Measurements from ENCODE around the gene CSMD2.

The CSMD2 gene

DNA sequence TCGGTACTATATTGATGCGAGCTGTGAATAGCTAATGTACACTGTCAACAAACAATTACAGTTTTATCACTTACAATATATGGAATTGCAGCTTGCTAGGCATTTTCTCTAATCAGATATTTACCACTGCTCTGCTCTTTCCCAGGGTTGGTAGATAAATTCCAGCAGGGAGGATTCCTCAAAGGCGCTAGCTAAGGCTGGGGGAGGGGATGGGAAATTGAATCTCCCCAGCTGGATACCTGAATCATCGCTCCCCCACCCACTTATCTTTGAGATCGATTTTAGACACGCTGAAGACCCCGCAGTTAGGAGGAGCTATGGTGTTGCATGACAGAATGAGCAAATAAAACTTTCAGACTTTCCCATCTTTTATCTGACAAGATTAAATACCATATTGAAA, 127.2 kb downstream of the CSMD2 start:
- Histone ChIP-seq H3K27ac (no peak overlapping the region), H3K9me3 (ENCODE audit: severe bottlenecking) (no peaks in the 10 kb centered on the region), H3K36me3 (no peaks in the 10 kb centered on the region), H3K27me3 (ENCODE audit: insufficient read depth, low read depth, severe bottlenecking) (peaks cover 59% of the 10 kb centered on the region), H3K4me3 (ENCODE audit: low read depth, low read length) (no peak overlapping the region)
- no peak for TF ChIP-seq CTCF (IDR thresholded peaks at IDR 0.05; ENCODE audit: low read depth, low read length)
- no peak for DNase-seq

GRCh38 chr1:34037109-34037508, 127.9 kb downstream of the CSMD2 start:
- Histone ChIP-seq H3K36me3 (no peaks in the 10 kb centered on the region), H3K27ac (no peak overlapping the region)

DNA sequence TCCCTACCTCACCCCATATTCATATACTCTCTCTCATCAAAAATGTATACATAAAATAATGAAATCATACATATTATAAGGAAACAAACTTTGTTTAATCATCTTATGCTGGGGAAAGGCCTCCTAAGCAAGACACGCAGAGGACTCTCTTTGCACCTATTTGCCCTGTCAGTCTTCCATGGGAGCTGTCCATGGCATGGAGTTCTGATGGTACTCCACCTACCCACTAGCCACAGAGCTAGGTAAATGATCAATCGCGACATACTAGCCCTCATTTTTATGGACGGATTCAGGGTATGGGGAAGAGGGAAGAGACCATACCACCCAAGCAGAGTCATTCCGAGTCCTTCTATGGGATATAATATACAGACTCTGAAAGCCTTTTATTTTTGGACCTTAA, 131.0 kb downstream of the CSMD2 start:
- Histone ChIP-seq H3K27ac (no peak overlapping the region), H3K27me3 (ENCODE audit: insufficient read depth, low read depth, severe bottlenecking) (peaks cover 74% of the 10 kb centered on the region), H3K9me3 (ENCODE audit: severe bottlenecking) (no peaks in the 10 kb centered on the region), H3K4me3 (ENCODE audit: low read depth, low read length) (no peak overlapping the region), H3K36me3 (no peaks in the 10 kb centered on the region)
- DNase-seq = no peak
- no peak for TF ChIP-seq CTCF (IDR thresholded peaks at IDR 0.05; ENCODE audit: low read depth, low read length)

More at GRCh38 chr1:34037109-34037508, 127.9 kb downstream of the CSMD2 start:
- Histone ChIP-seq H3K4me3 (ENCODE audit: low read depth, low read length) (no peak overlapping the region), H3K9me3 (ENCODE audit: severe bottlenecking) (no peaks in the 10 kb centered on the region), H3K27me3 (ENCODE audit: insufficient read depth, low read depth, severe bottlenecking) (peaks cover 65% of the 10 kb centered on the region)
- DNase-seq = no peak
- no peak for TF ChIP-seq CTCF (IDR thresholded peaks at IDR 0.05; ENCODE audit: low read depth, low read length)

DNA sequence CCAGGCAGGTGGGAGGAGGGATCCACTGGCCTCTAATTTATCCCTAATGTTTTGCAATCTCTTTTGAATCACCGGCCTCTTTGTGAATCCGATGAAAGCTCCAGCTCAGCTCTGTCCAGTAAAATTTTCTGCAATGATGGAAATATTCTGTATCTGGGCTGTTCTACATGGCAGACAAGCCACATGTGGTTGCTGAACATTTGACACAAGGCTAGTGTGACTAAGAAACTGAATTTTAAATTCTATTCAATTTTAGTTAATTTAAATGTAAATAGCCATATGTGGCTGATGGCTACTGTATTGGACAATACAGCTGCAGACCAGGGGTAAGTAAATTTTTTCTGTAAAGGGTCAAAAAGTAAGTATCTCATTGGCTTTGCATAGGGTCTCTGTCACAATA, 135.1 kb downstream of the CSMD2 start:
- Histone ChIP-seq H3K27me3 (ENCODE audit: insufficient read depth, low read depth, severe bottlenecking) (peaks cover 82% of the 10 kb centered on the region), H3K36me3 (no peaks in the 10 kb centered on the region), H3K9me3 (ENCODE audit: severe bottlenecking) (no peaks in the 10 kb centered on the region), H3K4me3 (ENCODE audit: low read depth, low read length) (no peak overlapping the region), H3K27ac (no peak overlapping the region)
- no peak for TF ChIP-seq CTCF (IDR thresholded peaks at IDR 0.05; ENCODE audit: low read depth, low read length)
- no peak for DNase-seq

DNA sequence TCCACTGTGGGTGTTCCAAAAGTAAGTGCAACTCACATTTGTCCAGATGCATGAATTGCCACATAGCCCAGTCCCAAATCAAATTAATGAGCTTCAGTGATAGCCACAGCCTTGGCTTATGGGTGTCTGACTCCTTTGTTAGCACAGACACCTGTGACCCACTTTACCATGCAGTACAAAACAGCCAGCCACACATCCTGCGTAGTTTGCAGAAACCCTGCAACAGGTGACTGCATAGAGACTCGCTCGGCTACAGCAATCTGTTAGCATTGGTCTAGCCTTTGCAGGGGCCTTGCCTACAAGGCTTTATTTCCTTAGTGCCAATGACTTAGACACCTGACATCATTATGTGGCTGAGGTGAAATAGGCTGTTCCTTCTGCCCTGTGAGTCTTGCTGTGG, 135.5 kb downstream of the CSMD2 start:
- TF ChIP-seq CTCF (IDR thresholded peaks at IDR 0.05; ENCODE audit: low read depth, low read length) = no peak
- no peak overlapping the region for H3K27ac ChIP-seq
- DNase-seq = no peak
- H3K9me3 ChIP-seq (ENCODE audit: severe bottlenecking) = no peaks in the 10 kb centered on the region
- peaks cover 82% of the 10 kb centered on the region for H3K27me3 ChIP-seq (ENCODE audit: insufficient read depth, low read depth, severe bottlenecking)
- no peak overlapping the region for H3K4me3 ChIP-seq (ENCODE audit: low read depth, low read length)
- H3K36me3 ChIP-seq = no peaks in the 10 kb centered on the region

DNA sequence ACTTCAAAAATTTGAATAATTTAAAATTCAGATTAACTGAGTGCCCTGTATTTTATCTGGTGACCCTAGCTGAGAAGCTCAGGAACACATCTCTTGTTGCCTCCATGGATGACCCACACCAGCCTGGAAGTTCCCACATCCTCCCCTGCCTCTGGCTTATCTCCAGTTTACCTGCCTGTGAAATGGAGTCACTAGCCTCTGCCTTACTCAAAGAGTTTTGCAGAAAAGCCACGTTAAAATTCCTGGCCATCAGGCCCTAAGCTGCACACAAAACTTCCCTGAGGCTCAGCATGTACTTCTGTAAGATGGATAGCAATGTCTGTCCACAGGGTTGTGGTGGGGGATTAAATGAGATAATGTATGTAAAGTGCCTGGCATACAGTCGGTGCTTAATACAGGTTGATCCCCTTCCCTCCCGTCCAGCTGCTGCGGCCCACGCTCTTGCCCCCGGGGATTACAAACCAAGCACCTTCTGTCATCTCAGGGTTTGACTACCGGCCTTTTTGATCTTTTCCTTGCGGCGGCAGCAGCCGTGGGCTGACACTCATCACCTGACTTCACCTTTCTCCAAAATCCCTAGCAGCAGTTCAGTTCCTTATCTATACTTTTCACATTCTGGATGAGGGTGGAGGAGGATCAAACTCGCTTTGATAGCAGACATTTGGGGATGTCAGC, 136.5 kb downstream of the CSMD2 start:
- no peak for DNase-seq
- Histone ChIP-seq H3K36me3 (no peaks in the 10 kb centered on the region), H3K4me3 (ENCODE audit: low read depth, low read length) (no peak overlapping the region), H3K27me3 (ENCODE audit: insufficient read depth, low read depth, severe bottlenecking) (peaks cover 77% of the 10 kb centered on the region), H3K27ac (no peak overlapping the region), H3K9me3 (ENCODE audit: severe bottlenecking) (no peaks in the 10 kb centered on the region)
- no peak for TF ChIP-seq CTCF (IDR thresholded peaks at IDR 0.05; ENCODE audit: low read depth, low read length)

Measured in WERI-Rb-1 (cell line).